ENCODE results near the gene SV2C. TPM values are rescaled to one million over a fixed set of nuclear protein-coding genes. Genes with fewer than 3 reads are reported as not detected.

SV2C gene
- polyA plus RNA-seq, 3 donors, result 0.04 to 0.05 TPM; not detected in 1

DNA sequence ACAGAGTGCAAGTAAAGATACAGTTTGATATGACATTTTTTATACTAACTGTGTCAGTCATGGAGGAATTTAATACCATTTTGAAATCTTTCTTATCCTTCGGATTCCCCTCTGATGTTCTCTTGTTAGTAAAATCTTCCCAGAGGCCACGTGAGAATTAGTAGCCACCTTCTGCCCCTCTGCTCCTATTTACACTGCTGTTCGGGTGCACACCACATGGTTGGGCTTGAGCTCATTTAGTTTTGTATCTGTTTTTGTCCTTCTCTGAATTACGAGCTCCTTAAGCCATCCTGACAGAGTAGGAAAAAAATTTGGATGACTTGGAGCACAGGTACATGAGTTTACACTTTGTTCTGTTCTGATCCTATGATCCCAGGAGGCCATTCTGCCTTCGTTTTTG, 109.7 kb downstream of the SV2C start:
- H3K27ac ChIP-seq (ENCODE audit: low read depth, low read length), result no peak overlapping the region
- 42 to 68% (median 60%) methylated on average over 5 of the region's 5 CpGs for WGBS, 3 donors

DNA sequence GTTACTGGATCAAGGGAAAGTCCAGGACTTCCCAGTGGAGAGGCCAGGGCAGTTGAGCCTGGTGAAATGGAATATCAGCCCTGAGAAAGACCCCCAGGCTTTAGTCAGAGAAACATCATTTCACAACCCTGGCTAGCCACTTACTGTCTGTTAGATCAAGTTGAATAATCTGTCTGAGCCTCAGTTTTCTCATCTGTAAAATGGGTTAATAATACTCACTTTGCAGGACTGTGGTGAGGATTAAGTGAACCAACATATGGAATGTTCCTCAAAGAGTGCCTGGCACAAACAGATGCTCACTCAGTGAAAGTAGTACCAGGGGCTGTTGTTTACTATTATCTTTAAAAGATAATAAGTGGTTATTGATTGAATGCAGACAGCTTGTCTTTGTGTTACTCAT, 110.5 kb downstream of the SV2C start:
- H3K27ac ChIP-seq (ENCODE audit: low read depth, low read length), result no peak overlapping the region

DNA sequence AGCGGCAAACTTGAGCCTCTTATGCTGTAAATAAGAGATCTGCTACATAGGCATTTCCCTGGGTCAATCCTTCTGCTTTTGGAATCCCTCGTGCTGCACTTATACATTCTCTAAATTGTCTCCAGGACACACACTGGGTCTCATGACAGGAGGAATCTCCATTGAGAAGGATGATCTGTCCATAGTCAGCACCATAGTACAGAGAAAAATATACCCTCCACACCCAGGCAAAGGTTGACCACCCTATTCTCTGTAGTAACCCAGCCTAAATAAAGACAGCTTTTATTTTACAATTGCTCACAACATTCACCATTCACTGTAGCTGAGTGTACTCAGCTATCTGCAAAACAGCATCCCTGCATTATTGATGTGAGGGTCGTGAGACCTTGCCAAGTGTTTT, 111.2 kb downstream of the SV2C start:
- H3K27ac ChIP-seq (ENCODE audit: low read depth, low read length), result no peak overlapping the region
- 53 to 64% (median 61%) methylated on average over 3 of the region's 3 CpGs for WGBS, 3 donors

DNA sequence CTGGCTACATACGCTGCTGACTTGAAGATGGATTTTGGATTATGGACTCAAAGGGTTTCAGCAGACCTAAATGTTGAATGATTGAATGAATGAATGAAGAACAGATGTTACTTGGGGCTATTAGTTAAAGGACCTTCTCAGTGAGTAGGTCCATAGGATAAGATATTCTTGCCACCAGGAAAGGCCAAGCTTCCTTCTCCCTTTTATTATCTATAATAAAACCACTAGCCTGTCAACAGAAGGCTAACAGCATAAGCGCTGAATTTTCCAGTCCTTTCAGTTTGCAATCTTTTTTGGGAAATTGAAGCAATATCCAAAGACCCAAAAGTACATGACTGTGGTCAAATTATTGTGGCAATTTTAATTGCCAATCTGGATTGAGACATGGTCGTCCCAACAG, 113.3 kb downstream of the SV2C start:
- H3K27ac ChIP-seq (ENCODE audit: low read depth, low read length), result no peak overlapping the region
- WGBS, 3 donors, result 78 to 95% (median 78%) methylated on average over 3 of the region's 3 CpGs

DNA sequence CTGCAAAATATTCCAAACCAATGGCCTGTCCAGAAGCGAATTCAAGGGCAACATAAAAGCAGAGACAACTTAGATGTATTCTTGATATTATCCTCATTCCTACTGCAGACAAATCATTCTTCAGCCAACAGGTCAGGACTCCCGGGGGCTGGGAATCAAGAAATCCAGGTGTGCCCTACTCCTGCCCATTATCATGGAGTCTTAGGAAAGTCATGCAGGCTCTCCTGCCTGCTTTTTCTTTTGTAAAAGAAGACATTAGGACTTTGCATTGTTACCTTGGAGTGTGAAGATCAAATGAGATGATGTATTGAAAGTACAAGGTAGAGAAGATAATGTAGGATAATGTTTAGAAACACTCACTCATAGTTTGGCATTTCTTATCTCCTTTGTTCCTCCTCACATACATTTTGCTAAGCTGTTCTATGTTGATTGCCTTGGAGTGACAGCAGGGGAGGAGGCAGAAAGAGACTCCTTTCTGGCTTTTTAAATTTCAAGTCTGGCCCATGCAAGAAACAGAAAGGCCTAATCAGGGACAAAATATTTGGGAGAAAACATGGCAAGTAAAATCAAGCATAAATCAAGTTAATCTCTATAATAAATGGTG, 113.8 kb downstream of the SV2C start:
- 80 to 89% (median 83%) methylated on average over 2 of the region's 2 CpGs for WGBS, 3 donors

DNA sequence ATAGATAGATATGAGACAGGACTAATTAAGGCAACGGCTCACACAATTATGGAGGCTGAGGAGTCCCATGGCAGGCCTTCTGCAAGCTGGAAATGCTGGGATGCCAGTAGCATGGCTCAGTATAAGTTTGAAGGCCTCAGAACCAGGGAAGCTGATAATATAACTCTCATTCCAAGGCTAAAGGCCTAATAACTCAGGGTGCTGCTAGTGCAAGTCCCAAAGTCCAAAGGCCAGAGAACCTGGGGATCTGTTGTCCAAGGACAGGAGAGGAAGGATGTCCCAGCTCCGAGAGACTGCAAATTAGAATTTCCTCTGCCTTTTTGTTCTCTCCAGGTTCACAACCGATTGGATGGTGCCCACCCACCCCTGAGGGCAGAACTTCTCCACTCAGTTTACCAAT, 114.5 kb downstream of the SV2C start:
- 75 to 91% (median 84%) methylated on average over 3 of the region's 3 CpGs for WGBS, 3 donors
- no peak overlapping the region for H3K27ac ChIP-seq (ENCODE audit: low read depth, low read length)

More for the DNA sequence above, 113.8 kb downstream of the SV2C start:
- no peak overlapping the region for H3K27ac ChIP-seq (ENCODE audit: low read depth, low read length)

DNA sequence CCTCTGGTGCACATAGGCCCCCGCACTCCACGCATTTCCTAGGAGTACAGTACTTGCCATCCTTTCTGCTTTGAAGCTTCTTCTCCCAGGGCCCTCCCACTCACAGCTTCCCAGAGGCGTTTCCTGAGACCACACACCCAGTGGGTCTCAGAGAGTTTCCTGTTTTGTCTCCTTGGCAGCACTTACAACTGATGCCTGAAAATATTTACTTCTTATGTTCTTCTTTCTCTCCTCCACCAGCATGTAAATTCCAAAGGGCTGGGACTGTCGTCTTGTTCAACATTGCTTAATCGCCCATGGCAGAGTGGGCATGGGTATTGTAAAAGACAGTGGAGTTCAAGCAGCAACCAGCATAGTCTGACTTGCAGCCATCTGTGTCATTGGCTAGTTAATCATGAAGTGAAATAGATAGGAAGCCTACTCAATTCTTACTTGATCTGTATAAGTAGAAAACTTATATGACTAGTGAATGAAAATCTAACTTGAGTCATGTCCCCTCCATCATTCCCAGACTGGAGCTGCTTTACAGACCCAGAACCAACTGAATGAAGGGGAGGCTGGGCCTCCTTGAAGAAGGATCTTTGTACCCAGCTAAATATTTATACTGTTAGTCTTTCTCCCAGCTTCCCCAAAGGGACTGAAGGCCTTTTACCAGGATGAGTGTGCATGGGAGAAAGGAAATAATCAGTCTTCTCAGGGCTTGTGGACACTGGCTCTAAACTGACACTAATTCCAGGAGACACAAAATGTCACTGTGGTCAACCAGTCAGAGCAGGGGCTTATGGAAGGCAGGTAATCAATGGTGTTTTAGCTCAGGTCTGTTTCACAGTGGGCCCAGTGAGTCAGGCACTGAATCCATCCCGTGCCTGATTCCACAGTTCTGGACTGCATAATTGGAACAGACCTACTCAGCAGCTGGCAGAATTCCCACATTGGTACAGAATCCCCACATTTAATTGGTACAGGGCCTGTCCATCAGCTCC, 116.4 kb downstream of the SV2C start:
- H3K27ac ChIP-seq (ENCODE audit: low read depth, low read length), result no peak overlapping the region
- 39 to 69% (median 43%) methylated on average over 6 of the region's 6 CpGs for WGBS, 3 donors

DNA sequence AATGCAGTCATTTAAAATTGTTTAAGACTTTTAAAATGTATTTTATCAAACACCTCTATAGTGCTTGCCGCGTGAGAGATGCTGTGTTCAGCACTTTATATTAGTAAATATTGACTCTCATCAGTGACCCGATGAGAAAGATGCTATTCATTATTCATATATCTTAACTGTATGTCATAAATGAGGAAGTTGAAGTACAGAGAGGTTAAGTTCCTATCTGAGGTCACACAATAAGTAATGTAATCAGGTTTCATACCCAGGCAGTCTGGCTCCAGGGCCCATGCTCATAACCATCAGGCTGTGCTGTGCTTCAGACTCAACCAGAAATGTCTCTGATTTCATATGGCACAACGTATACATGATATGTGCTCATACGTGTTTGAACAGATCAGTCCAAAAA, 119.0 kb downstream of the SV2C start:
- WGBS, 3 donors, result 74 to 83% (median 80%) methylated on average over 5 of the region's 5 CpGs
- H3K27ac ChIP-seq (ENCODE audit: low read depth, low read length), result no peak overlapping the region

DNA sequence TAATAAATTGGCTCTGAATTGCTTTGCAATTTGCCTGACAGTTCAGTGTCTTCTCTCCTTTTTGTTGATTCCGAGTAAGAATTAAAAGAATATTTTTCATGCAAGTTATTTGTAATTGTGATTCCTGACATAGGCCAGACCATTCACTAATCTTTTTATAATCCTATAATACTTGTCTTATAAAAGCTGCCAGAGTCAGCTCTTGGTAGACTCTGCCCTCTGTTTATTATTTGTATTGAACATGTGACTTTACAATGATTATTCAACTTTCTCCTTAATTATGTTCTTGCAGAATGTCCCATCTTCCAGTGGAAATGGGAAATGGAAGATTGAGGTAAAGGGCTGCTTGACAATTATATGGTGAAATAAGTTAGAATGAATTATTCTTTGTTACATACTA, 121.0 kb downstream of the SV2C start:
- 56 to 69% (median 64%) methylated on average over 1 of the region's 1 CpG for WGBS, 3 donors
- H3K27ac ChIP-seq (ENCODE audit: low read depth, low read length), result no peak overlapping the region

DNA sequence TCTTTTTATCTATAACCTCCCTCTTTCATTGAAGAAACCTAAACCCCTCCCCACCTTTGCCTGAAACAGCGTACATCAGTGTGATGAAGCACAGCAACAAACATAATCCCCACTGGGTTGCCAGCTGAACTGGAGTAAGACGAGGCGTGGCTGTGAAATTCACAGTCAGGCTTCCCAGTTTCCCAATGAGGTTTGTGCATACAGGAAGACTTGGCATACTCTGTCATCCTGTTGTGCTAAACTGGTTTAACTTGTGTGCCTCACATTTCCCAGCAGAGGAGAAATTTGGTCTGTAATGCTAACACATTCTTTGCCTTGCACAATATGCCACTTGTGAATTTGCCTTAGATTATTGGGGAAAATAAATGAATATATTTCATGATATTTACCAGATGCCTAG, 121.5 kb downstream of the SV2C start:
- WGBS, 3 donors, result 30 to 42% (median 30%) methylated on average over 3 of the region's 3 CpGs
- H3K27ac ChIP-seq (ENCODE audit: low read depth, low read length), result no peak overlapping the region

DNA sequence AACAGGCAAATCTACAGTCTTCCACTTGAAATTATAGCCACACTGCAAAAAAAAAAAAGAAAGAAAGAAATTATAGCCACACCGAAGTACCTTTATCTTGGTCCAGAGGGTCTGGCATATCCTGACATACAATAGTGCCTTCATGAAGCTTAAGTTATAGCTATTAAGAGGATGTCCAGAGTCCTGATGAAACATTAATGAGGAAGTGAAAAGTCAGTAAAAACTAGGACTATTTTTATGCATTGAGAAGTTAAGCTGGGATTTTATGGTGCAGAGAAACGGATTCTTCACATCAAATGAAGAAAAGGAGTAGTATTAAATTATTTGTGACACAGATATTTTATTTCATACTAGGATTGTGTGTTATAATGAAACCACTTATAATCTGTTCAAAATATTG, 123.9 kb downstream of the SV2C start:
- no peak overlapping the region for H3K27ac ChIP-seq (ENCODE audit: low read depth, low read length)
- WGBS, 3 donors, result 45 to 80% (median 64%) methylated on average over 2 of the region's 2 CpGs

DNA sequence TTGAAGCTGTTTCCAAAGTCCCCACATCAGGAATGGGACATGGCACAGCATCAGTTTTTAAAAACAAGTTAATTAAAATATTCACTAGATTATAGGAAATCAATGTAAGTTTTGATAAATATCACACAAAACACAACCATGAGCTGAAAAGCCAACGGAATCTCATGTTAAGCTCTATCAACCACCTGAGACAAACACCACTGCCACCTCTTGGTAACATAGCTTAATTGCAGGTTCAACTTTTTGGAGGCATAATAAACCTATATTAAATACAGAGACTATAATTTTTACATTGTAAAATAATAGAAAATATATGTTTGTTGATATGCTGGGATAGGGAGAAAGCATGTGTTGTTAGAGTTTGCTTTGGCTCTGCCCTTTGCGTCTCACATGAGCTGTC, 126.1 kb downstream of the SV2C start:
- no peak overlapping the region for H3K27ac ChIP-seq (ENCODE audit: low read depth, low read length)
- 86 to 90% (median 88%) methylated on average over 2 of the region's 2 CpGs for WGBS, 3 donors

DNA sequence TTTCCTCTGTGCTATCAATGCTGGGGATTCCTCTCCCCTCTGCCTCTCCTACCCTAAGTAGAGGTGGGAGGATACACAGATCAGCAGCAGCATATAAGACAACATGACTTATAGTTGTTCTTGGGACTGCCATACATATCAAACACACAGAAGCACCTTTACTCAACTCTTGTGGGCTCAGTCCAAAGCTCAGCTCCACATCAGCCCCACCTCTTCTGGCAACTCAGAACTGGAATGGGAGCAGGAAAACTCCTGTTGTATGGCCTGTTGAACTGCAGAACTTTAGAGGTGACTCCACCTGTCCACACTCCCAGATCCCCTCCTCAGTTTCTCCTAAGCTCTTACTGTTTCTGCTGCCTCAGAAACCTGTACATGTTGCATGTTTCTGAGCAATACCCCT, 127.8 kb downstream of the SV2C start:
- no peak overlapping the region for H3K27ac ChIP-seq (ENCODE audit: low read depth, low read length)

DNA sequence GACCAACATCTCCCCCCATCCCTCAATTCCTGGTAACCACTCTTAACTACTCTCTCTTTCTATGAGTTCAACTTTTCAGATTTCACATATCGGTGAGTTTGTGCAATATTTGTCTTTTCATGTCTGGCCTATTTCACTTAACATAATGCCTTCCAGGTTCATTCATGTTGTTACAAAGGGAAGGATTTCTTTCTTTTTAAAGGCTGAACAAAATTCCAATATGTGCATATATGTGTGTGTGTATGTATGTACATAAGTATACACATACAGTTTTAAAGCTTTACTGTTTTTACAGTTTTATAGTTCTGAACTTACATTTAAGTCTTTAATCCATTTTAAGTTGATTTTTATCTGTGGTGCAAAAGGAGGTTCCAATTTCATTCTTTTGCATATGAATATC, 130.7 kb downstream of the SV2C start:
- H3K27ac ChIP-seq (ENCODE audit: low read depth, low read length), result no peak overlapping the region
- 92 to 97% (median 97%) methylated on average over 1 of the region's 1 CpG for whole genome bisulfite sequencing, 3 donors

DNA sequence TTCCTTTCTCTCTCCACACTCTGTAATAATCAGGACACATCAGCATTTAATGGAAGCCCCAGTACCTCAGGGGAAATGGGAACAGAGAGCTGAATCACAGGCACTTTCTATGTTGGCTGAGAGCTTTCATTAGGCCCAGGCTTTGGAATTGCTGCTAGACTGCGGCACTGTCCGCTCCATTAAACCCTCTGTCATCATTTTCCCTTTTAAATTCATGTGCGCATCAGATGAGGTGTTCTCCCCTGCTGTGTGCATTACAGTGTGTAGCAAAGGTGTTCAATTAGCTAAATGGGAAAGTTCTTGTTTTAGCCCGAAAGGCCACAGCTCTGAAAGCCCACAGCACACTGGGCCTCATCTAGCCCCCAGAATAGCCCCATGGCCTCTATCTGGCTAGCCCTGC, 133.6 kb downstream of the SV2C start:
- WGBS, 3 donors, result 95 to 97% (median 96%) methylated on average over 4 of the region's 4 CpGs

DNA sequence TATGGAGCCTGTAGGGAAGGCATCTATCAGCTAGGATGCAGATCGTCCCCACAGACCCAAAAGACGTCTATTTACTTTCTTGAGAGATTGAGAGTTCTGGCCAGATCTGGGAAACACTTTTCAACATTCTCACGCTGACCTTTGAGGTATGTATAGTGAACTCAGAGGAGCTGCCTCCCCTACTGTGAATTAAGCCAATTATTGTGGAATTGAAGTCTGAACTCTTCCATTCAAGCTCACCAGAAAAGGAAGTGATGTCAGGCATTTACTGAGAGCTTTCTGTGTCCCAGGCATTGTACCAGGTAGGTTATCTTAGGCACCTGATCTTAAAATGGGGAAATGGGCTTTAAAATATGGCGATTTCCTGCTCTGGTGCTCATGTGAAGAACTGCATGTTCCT, 136.5 kb downstream of the SV2C start:
- H3K27ac ChIP-seq (ENCODE audit: low read depth, low read length), result no peak overlapping the region
- WGBS, 3 donors, result 75 to 84% (median 82%) methylated on average over 4 of the region's 4 CpGs

More for the DNA sequence above, 133.6 kb downstream of the SV2C start:
- no peak overlapping the region for H3K27ac ChIP-seq (ENCODE audit: low read depth, low read length)

DNA sequence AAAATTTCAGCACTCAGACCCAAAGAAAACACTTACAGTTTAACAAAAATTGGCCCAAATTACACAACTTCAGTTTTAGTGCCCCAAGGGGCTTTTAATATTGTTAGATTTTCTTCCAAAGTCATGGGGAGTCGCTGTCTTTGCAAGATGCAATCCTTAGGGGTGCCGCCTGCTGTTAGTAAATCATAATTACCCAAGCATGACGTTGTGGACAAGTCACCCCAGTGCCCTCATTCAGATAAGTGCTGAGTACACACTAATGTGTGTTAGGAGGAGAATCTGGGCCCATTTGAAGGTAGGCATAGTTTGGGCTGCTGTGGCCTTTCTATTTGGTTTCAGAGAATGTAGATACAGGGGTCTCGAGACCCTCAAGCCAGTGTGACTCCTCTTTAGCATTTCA, 138.1 kb downstream of the SV2C start:
- no peak overlapping the region for H3K27ac ChIP-seq (ENCODE audit: low read depth, low read length)
- WGBS, 3 donors, result 69 to 76% (median 72%) methylated on average over 4 of the region's 4 CpGs

DNA sequence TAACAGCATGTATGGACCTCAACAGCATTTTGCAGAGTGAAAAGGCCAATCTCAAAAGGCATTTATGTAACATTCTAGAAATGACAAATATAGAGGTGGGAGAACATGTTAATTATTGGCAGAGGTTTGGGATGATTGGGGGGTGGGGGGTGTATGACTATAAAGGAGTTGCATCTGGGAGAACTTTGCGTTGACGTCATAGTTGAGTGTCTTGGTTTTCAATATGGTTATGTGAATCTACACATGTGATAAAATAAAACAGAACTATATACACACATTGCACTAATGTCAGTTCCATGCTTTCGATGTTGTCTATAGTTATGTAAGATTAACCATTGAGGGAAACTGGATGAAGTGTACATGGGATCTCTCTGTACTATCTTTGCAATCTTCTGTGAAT, 139.1 kb downstream of the SV2C start:
- no peak overlapping the region for H3K27ac ChIP-seq (ENCODE audit: low read depth, low read length)
- 86 to 99% (median 96%) methylated on average over 3 of the region's 3 CpGs for WGBS, 3 donors

DNA sequence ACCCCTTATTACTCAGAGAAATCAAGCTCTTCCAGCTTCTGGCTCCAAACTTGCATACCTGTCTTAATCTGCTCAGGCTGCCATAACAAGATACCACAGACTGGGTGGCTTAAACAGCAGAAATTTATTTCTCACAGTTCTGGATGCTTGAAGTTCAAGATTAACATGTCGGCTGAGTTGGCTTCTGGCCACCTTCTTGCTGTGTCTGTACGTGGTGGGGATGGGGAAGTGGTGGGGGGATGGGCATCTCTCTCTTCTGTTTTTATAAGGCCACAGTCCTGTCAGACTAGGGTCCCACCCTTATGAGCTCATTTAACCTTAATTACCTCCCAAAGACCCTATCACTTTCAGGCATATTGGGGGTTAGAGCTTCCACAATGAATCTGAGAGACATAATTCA, 140.5 kb downstream of the SV2C start:
- WGBS, 3 donors, result 6 to 22% (median 9%) methylated on average over 2 of the region's 2 CpGs
- no peak overlapping the region for H3K27ac ChIP-seq (ENCODE audit: low read depth, low read length)

DNA sequence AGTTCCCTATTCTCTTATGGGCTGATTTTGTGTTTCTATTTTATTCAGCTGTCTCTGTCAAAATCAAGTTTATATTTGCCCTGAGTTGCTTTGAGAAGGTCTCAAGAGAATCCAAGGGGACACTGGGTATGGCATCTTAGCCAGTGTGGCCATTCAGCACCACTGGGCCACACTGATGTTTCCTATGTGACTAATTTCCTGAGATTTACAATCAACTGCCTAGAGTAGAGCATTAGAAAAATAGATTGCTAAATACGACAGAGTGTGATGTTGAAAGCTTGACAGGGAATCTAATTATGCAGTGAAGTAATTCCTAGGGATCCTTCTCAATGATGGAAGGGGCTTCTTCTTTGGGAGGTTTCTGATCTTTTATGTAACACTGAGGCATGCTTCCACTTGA, 141.7 kb downstream of the SV2C start:
- 31 to 68% (median 45%) methylated on average over 1 of the region's 1 CpG for WGBS, 3 donors

More for the DNA sequence above, 141.7 kb downstream of the SV2C start:
- no peak overlapping the region for H3K27ac ChIP-seq (ENCODE audit: low read depth, low read length)
